ENCODE measurements around the gene ZBTB12. TPM values are rescaled to one million over a fixed set of nuclear protein-coding genes. Genes with fewer than 3 reads are reported as not detected.
A peak's percentile ranks its signal among the peaks of the same experiment; 100 is the strongest.

The ZBTB12 gene
- total and polyA plus RNA-seq, 10 of the 15 experiments (the other 5 are each of a cell fraction or from before 2014, with no cell fraction given), result 0.81 to 4.5 (median 1.7) TPM; not detected in 4

DNA sequence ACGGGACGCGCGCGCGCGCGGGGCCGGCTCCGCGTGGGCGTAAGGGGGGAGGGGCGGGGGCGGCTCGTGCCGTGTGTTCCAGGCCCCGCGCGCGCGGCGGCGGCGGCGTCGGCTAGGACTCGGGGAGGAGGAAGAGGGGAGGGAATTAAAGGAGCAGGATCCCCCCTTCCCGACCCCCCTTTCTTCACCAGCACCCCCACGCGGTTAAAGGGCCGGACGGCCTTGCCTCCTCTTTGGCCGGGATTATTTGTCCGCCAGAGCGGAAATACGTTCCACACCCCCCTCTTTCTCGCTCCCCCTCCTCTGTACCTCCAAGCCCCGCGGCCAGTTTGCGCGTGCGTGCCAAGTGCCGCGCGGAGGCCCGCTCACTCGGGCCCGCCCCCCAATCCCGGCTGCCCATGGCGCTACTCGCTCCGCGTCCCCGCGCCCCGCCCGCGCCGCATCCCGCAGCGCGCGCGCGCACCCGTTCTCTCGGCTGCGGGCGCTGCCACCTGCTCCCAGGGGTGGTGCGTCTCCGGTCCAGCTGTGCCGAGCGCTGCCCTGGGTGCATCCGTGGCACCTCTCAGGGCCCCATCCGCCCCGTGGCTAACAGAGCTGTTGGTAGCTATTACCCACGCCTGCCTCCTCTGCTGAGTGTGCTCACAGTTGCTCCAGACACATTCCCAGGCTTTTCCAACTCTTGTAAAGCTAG, at the start of gene ZBTB12 (continued):
- peak; percentile 85; the same call in 1 of the 2 replicates for TF ChIP-seq GATAD2B (conservative IDR thresholded peaks at IDR 0.05; ENCODE audit: low read depth)
- TF ChIP-seq ZNF592 (IDR thresholded peaks at IDR 0.05), result no peak
- peak; percentile 62 for TF ChIP-seq NBN (IDR thresholded peaks at IDR 0.05)
- no peak for TF ChIP-seq CUX1 (IDR thresholded peaks at IDR 0.05; ENCODE audit: insufficient replicate concordance, low read depth, low read length)
- no peak for TF ChIP-seq GABPA (IDR thresholded peaks at IDR 0.05; ENCODE audit: low read depth)
- TF ChIP-seq EGR1 (IDR thresholded peaks at IDR 0.05; ENCODE audit: borderline replicate concordance in 1 of 2, low read depth in 2 of 2, low read length in 2 of 2), result peak; percentile 53 to 99
- TF ChIP-seq, protein P1, sequence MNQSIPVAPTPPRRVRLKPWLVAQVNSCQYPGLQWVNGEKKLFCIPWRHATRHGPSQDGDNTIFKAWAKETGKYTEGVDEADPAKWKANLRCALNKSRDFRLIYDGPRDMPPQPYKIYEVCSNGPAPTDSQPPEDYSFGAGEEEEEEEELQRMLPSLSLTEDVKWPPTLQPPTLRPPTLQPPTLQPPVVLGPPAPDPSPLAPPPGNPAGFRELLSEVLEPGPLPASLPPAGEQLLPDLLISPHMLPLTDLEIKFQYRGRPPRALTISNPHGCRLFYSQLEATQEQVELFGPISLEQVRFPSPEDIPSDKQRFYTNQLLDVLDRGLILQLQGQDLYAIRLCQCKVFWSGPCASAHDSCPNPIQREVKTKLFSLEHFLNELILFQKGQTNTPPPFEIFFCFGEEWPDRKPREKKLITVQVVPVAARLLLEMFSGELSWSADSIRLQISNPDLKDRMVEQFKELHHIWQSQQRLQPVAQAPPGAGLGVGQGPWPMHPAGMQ (IDR thresholded peaks at IDR 0.05; ENCODE audit: borderline replicate concordance), result no peak
- no peak for TF ChIP-seq FOXM1 (IDR thresholded peaks at IDR 0.05; ENCODE audit: low read depth, low read length)
- TF ChIP-seq, protein P2, sequence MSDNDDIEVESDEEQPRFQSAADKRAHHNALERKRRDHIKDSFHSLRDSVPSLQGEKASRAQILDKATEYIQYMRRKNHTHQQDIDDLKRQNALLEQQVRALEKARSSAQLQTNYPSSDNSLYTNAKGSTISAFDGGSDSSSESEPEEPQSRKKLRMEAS (IDR thresholded peaks at IDR 0.05; ENCODE audit: low read depth, low read length), result 0 out of 2 replicates have a peak, but pooled peaks have one; percentile 32
- TF ChIP-seq EZH2 (IDR thresholded peaks at IDR 0.05; ENCODE audit: borderline replicate concordance, control insufficient read depth, low read depth, low read length), result no peak
- TF ChIP-seq PAX5 (IDR thresholded peaks at IDR 0.05; ENCODE audit: borderline replicate concordance, low read depth, low read length), result peak; percentile 45; the same call in 1 of the 2 replicates
- peak; percentile 77; the same call in 1 of the 2 replicates for TF ChIP-seq BACH1 (IDR thresholded peaks at IDR 0.05; ENCODE audit: borderline replicate concordance)
- no peak for TF ChIP-seq ETV6 (conservative IDR thresholded peaks at IDR 0.05 in 1 of 2, IDR thresholded peaks at IDR 0.05 in 1 of 2; ENCODE audit: borderline replicate concordance in 1 of 2, low read depth in 1 of 2)
- peak; percentile 85 for TF ChIP-seq DPF2 (IDR thresholded peaks at IDR 0.05)
- TF ChIP-seq NFXL1 (IDR thresholded peaks at IDR 0.05; ENCODE audit: borderline replicate concordance), result no peak
- TF ChIP-seq ESRRA (IDR thresholded peaks at IDR 0.05; ENCODE audit: low read length), result no peak
- TF ChIP-seq MTA2 (IDR thresholded peaks at IDR 0.05; ENCODE audit: low read depth), result no peak
- peak; percentile 87; the same call in 1 of the 2 replicates for TF ChIP-seq RB1 (IDR thresholded peaks at IDR 0.05; ENCODE audit: borderline replicate concordance)

Data from GM12878 (cell line).